ENCODE results near the gene SPEM2.

The SPEM2 gene

DNA sequence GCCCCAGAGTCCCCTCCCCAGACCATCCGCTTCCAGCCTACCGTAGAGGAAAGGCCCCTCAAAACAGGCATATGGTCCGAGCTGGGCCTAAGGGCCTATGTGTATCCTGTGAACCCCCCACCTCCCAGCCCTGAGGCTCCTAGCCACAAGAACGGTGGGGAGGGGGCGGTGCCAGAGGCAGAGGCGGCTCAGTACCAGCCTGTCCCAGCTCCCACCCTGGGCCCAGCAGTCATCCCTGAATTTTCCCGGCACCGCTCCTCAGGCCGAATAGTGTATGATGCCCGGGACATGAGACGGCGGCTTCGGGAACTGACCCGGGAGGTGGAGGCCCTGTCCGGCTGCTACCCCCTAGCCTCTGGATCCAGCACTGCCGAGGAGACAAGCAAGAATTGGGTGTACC lies 4.2 kb upstream of the SPEM2 start:
- no peak for DNase-seq (ENCODE audit: low read depth)

DNA sequence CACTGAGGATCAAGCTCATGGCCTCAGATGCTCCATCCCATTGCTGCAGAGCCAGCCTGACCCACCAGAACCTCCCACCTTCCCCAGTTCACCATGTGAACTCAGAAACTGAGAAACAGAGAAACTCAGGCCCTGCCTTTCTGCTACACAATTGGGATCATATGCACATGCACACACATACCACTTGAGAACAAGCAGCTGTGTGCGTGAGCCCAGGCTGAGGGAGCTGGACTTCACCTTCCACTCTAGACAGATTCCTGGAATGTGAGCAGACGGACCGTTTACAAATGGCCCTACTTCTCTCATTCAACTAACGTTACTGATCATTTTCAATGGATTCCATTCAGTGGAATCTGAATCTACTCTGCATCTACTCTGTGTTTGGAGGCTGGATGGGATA lies 1.7 kb upstream of the SPEM2 start:
- DNase-seq (ENCODE audit: low read depth): no peak

DNA sequence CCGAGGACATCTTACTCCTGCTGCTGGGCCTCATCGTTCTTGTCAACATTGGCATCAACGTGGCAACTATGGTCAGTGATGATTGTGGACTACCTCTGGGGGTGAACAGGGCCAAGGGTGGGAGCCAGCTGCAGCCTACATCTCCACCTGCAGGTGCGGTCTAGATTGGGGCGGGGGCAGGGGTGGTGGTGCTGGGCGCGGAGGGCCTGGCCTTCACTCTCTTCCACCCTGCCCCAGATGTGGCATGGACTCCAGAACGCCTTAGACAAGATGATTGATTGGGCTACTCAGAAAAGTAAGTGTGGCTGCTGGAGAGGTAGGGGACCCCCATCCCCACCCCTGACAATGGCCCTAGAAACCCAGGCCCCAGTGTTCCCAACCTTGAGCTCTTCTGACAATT lies 340 bp downstream of the SPEM2 start:
- DNase-seq (ENCODE audit: low read depth): no peak

GRCh38 chr17:7426203-7426863 lies 917 bp downstream of the SPEM2 start:
- no peak for DNase-seq (ENCODE audit: low read depth)

GRCh38 chr17:7426896-7427489 lies 1.6 kb downstream of the SPEM2 start:
- no peak for DNase-seq (ENCODE audit: low read depth)

DNA sequence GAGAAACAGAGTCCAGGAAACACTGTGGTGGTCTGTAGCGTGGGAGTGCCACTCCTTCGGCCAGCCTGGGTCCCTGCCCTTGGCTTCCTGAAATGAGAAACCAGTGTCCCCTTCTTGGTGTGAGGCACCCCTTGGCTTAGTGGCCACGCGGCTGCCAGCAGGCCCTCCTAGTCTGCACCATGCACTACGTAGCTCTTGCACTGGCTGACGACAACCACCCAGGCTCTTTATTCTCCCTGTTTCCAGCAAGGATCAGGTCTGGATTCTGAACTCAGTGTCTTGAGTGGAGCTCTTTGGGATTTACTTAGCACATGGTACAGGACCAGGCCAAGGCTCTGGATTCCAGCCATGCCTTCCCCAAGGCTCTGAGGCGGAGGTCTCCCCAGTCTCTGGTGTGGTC lies 2.1 kb downstream of the SPEM2 start:
- DNase-seq (ENCODE audit: low read depth): no peak

DNA sequence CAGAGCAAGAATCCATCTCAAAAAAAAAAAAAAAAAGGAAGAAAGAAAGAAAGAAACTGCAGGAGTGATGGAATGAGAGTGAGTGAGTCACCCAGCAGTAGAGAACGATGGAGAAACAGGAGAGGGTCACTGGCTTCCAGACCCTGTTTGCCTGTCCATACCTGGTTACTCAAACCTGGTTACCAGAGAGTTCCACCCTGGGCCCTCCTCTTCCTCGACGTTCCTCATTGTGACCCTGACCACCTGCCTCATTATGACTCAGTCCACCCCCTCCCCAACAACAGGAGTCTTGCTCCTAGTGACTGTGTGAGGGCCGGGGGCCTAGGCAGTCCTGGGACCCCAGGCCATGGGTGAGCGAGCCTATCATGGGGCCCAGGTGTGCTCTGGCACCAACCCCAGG lies 3.1 kb downstream of the SPEM2 start, which contains the start of gene SPEM3:
Gene SPEM3 (plus strand): TSS at position 301 of the 400 bp plus-strand sequence. CDS start 46 bp downstream, at position 347.
- no peak for DNase-seq (ENCODE audit: low read depth)

GRCh38 chr17:7429722-7430121 lies 4.3 kb downstream of the SPEM2 start:
- DNase-seq (ENCODE audit: low read depth): no peak

DNA sequence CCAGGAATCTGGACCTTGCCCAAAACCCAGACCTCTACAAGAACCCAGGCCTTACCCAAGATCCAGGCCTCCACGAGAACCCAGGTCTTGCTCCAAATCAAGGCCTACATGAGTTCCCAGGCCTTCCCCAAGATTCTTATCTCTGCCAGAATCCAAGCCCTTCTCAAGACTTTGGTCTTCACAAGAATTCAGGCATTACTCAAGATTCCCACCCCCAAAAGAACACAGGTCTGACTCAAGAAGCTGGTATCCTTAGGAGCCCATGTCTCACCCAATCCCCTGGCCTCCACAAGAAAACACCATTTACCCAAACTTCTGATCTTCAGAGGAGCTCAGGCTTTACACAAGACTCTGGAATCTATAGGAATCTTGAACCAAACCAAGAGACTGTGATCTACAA lies 5.8 kb downstream of the SPEM2 start:
- no peak for DNase-seq (ENCODE audit: low read depth)

- no peak for DNase-seq (ENCODE audit: low read depth)
These were observed 6.9 kb downstream of the SPEM2 start for GRCh38 chr17:7432296-7432695.

DNA sequence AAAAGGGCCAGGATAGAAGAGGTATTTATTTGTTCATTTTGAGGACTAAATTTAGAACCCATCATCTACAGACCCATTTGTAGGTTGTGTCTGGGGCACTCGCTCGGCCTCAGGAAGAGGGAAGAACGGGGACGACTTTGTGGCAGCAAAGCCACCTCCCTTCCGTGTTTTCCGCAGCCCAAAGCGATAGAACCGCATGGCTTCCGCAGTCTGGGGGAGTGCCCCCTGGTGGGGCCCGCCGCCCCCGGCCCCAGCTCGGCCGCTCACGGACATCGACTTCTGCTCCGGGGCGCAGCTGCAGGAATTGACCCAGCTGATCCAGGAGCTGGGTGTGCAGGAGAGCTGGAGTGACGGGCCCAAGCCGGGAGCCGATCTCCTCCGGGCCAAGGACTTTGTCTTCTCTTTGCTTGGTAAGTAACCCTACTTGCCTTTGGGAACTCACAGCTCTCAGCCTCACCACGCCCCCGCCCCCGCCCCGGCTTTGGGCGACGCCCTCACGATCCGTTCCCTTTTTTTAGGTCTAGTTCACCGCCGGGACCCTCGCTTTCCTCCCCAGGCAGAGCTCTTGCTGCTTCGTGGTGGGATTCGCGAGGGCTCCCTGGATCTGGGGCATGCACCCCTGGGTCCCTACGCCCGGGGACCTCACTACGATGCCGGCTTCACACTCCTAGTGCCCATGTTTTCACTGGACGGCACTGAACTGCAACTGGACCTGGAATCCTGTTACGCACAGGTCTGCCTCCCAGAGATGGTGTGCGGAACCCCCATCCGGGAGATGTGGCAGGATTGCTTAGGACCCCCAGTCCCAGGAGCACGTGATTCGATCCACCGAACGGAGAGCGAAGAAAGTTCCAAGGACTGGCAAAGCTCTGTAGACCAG lies 10.5 kb downstream of the SPEM2 start:
- DNase-seq (ENCODE audit: low read depth): peak; percentile 23

GRCh38 chr17:7436556-7437368 lies 11.3 kb downstream of the SPEM2 start:
- DNase-seq (ENCODE audit: low read depth): peak; percentile 69

GRCh38 chr17:7437369-7437863 lies 12.0 kb downstream of the SPEM2 start:
- DNase-seq (ENCODE audit: low read depth): no peak

DNA sequence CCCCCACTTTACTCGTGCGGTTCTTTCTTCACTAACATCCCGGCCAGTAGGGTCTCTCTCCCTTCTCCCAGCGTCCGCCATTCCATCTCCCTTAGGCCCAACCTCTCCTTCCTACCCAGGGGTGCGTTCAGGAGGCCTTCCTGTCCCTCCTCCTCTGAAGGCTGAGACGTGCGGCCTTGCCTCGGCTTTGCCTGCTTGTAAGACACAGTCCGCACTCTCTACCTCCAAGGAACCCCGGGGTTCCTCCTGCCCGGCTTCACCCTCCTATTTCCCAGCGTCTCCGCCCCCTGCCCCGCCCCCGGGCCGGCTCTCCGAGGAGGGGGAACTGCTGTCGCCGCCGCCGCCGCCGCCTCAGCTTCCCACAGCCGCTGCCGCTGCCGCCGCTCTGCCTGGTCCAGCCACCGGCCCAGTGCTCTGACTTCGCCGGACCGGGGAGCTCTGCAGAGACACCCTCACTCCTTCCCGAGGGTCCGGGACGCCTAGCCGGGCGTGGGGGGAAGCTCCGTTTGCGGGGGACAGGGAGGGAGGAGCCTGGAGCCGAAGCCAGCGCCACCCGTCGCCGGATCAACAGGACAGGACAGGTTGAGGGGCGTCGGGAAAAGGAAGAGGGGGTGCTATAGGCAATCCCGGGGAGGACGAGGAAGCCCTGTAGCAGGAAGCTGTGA lies 12.7 kb downstream of the SPEM2 start:
- peak; percentile 32 for DNase-seq (ENCODE audit: low read depth)

- no peak for DNase-seq (ENCODE audit: low read depth)
These were observed 13.4 kb downstream of the SPEM2 start for GRCh38 chr17:7438656-7439460.

DNA sequence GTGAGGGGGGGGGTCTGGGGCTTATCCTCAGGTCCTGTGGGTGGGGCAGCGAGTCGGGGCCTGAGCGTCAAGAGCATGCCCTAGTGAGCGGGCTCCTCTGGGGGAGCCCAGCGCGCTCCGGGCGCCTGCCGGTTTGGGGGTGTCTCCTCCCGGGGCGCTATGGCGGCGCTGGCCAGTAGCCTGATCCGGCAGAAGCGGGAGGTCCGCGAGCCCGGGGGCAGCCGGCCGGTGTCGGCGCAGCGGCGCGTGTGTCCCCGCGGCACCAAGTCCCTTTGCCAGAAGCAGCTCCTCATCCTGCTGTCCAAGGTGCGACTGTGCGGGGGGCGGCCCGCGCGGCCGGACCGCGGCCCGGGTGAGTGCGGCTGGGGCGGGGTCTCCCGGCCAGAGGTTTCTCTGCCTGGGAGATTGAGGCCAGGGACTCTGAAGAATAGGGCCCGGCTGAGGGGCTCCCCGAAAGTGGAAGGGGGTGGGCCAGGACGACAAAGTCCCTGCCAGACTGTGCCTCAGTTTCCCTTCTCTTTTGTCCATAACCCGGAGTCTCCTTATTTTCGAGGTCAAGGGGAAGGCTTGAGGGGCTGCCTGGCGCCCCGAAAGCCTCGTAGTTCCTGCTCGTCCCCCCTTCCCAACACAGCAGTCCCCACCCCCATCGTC lies 14.2 kb downstream of the SPEM2 start, which contains the start of gene FGF11:
Gene FGF11 (plus strand): TSS at position 51 of the 651 bp plus-strand sequence. CDS start 109 bp downstream, at position 160.
- DNase-seq (ENCODE audit: low read depth): no peak

GRCh38 chr17:7440113-7440833 lies 14.9 kb downstream of the SPEM2 start:
- DNase-seq (ENCODE audit: low read depth): no peak

- DNase-seq (ENCODE audit: low read depth): no peak
These were observed 15.4 kb downstream of the SPEM2 start for GRCh38 chr17:7440834-7441195.

GRCh38 chr17:7441266-7441665 lies 15.8 kb downstream of the SPEM2 start:
- no peak for DNase-seq (ENCODE audit: low read depth)
